Amniotic epithelial cell (primary cell): ENCODE results near the gene PSMB4.
"Not testable (repeated sequence)": the region's sequence is repeated elsewhere in the genome, so short reads cannot be mapped to it uniquely, and the experiment has no call there.

Experiments used
- DNase-seq: peaks from one replicate; pipeline ENCODE4 v3.0.0-alpha.2; 2010; ENCODE audit warnings: low read depth

The PSMB4 gene

DNA sequence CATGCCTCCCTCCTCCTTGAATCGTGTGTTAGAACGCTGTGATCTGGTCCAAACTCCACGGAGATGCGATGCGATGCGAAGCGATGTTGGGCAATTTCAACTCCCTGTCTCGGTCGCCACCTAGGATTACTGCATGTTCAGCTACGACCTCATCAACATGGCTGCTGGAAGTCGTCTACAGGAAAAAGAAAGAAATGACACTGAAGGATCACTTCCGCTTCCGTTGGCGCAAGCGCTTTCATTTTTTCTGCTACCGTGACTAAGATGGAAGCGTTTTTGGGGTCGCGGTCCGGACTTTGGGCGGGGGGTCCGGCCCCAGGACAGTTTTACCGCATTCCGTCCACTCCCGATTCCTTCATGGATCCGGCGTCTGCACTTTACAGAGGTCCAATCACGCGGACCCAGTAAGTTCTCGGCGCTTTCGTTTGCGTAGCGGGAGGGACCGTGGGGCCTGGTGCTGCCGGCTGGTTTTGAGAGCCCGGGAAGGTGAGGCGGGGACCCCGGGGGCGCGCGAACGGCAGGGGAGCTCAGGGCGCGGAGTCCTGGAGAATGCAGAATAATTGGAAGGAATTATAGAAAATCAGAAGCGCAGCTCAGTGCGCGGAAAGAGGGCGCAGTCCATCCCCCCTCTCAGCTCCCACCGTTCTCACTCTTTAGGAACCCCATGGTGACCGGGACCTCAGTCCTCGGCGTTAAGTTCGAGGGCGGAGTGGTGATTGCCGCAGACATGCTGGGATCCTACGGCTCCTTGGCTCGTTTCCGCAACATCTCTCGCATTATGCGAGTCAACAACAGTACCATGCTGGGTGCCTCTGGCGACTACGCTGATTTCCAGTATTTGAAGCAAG is at the start of gene PSMB4:
PSMB4 (plus strand) TSS at position 250 of the 848 bp plus-strand sequence; CDS start at position 265, 15 bp downstream.
- DNase-seq, result peak; percentile 95

GRCh38 chr1:151350323-151350722 is 49.0 kb upstream of the PSMB4 start:
- not testable (repeated sequence) for DNase-seq

DNA sequence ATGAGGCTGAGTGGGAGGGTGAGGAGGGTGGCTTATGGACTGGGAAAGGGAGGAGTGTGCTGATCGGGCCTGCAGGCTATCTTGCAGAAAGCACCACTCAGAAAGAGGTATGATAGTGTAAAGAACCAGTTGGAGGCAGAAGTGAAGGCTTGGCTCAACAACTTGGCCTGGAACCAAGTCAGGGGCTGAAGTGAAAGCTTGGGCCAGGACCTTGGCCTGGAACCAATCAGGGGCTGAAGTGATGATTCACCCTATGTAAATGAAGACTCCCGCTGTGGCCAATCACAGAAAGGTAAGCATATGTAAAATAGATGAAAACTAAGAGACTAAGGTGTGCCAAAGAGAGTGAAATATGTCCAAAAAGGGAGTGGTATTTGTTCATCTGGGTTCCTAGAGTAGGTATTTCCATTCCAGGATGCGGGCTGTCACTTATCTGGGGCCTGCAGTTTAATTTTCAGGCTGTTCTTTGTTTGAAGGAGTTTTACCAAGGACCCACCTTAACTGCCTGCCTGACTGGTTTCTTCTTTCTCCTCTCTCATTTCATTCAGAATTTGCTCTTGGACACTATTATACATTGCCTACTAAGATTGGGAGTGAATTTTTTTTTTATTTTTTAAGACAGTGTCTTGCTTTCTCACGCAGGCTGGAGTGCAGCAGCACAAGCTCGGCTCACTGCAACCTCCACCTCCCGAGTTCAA is 47.2 kb upstream of the PSMB4 start:
- peak; percentile 55 for DNase-seq

- DNase-seq, result peak; percentile 48
These were observed 42.7 kb upstream of the PSMB4 start for GRCh38 chr1:151356696-151357095.

DNA sequence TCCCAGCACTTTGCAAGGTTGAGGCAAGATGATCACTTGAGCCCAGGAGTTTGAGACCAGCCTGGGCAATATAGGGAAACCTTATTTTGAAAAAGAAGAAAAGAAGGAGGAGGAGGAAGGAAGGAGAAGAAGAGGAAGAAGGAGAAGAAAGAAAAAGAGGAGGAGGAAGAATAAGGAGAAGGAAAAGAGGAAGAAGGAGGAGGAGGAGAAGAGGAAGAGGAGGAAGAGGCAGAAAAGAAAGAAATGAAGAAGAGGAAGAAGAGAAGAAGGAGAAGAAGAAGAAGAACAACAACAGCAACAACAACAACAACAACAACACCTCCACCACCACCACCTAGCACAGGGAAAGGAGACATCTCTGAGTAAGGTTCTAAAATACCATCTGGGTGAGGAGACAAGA is 37.5 kb upstream of the PSMB4 start:
- DNase-seq, result no peak

DNA sequence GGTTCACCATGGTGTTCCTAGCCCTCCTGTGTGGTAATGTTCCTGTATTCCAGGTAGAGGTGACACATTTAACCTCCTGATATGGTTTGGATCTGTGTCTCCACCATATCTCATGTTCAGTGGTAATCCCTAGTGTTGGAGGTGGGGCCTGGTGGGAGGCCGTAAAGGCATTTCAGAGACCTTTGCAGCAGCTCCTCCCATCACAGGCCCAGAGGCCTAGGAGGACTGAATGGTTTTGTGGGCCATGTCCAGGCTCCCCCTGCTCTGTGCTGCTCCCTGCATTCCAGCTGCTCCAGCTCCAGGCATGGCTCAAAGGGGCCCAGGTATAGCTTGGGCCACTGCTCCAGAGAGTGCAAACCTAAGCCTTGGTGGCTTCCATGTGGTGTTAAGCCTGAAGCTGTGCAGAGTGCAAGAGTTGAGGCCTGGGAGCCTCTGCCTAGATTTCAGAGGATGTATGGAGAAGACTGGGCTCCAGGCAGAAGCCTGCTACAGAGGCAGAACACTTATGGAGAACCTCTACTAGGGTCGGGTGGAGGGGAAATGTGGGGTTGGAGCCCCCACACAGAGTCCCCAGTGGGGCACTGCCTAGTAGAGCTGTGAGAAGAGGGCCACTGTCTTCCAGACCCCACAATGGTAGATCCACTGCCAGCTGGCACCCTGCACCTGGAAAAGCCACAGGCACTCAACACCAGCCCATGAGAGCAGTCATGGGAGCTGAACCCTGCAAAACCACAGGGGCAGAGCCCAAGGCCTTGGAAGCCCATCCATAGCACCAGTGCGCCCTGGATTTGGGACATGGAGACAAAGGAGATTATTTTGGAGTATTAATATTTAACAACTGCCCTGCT is 36.8 kb upstream of the PSMB4 start:
- DNase-seq, result no peak

- DNase-seq, result no peak
These were observed 34.4 kb upstream of the PSMB4 start for GRCh38 chr1:151364996-151365395.

DNA sequence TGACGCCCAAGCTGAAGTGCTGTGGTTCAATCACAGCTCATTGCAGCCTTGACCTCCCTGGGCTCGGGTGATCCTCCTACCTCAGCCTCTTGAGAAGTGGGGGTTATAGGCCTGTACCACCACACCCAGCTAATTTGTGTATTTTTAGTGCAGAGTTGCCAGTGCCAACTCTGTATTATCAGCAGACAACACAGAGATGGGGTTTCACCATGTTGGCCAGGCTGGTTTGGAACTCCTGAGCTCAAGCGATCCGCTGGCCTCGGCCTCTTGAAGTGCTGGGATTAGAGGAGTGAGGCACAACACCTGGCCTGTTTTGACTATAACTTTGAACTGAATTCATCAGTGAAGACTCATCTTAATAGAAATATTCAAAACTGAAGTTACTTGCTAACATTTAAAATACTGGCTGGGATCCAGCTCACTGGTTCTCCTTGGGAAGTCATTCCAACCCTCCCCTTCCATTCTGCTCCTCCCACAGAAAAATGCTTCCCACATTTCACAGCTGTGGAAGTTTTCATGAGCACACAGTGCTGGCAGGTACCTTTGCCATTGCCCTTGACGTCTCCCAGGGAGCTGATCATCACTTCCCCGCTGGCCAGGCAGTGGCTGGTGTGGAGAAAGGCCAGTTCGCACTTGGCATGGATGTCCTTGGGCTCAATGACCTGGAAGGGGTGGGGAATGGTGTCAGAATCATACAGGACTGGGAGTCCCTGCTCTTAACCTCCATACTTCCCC is 31.5 kb upstream of the PSMB4 start:
- DNase-seq, result peak; percentile 53

DNA sequence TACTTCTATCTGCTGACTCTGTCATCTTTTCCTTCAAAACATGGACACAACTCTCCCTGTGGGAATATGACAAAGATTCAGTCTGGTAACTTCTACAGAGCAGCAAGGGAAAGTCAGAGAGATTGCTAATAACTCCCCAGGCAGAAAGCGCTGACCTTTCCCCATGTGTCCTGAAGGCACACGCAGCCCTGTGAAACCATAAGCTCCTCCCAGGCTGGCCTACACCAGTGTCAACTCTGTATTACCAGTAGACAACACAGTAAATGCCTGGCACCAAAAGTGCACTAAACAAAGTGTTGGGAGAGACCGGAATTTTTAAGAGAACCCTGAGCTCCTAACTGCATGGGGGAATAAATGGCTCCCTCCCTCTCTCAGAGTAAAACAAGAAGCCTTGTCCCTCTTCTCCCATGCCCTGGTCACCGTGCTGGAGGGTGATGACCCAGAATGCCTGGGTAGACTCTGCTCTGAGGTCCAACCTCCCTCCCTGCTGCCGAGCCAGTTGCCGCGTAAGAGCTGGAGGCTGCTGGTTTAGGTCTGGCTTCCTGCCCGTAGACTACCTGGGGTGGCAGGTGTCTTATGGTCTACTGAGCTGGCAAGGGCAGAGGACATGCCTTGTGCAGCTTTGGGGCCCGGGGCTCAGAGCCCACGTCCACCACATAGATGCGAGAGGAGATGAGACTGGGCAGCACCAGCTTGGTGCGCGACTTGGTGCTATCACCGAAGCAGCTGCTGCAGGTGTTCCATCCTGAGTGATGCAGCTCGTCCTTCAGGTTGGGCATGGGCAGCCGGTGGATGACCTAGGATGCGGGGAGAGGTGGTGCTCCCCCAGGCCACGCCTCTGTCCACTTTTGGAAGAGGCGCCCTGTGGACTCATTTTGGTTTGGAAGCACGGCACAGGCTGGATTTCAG is 30.7 kb upstream of the PSMB4 start:
- DNase-seq, result no peak

DNA sequence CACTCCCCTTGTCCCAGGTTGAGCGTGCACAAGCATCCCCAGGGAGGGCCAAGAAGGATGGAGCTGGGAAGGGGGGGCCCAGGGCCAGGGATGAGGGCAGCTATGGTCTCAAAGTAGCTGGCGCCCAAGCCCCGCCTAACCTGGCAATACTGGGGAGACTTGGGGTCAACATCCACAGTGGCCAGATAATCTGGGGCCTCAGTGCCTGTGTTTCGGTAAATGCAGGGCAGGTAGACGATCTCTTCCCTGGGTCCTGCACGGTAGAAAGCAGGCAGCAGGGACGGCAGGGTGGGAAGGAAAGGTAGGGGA is 30.1 kb upstream of the PSMB4 start:
- no peak for DNase-seq

- no peak for DNase-seq
These were observed 29.7 kb upstream of the PSMB4 start for GRCh38 chr1:151369621-151370048.

DNA sequence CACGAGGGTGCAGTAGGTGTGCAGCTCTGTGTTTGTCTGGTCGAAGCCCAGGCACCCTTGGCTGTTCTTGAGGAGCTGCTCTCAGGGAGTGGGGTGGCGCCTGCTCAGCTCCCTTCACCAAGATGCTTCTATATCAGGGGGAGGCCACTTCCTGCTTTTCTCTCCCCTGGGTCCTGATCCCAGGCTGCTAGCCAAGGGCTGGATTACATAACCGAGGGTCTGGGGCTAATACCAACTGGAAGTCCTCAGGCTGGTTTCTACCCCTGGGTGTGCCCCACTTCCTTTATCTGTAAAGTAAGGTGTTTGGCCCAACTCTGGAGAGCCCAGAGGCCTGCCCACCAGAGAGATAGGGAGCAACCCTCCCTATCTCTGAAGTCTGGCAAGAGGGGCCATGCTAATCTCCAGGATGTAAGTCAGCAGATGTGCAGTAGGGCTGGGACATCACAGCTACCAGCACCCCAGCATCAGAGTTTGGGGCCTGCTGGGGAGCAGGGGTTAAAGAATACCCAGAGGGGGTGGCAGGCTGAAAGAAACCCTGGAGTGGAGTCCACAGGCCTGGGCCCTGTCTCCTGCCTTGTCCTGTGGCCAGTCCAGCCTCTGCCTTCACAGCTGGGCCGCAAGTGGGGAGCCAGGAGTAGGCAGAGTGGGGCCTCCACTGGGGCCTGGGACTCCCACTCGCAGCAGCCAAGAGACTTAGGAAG is 29.0 kb upstream of the PSMB4 start:
- peak; percentile 34 for DNase-seq

GRCh38 chr1:151371370-151372057 is 27.9 kb upstream of the PSMB4 start:
- DNase-seq, result peak; percentile 67

DNA sequence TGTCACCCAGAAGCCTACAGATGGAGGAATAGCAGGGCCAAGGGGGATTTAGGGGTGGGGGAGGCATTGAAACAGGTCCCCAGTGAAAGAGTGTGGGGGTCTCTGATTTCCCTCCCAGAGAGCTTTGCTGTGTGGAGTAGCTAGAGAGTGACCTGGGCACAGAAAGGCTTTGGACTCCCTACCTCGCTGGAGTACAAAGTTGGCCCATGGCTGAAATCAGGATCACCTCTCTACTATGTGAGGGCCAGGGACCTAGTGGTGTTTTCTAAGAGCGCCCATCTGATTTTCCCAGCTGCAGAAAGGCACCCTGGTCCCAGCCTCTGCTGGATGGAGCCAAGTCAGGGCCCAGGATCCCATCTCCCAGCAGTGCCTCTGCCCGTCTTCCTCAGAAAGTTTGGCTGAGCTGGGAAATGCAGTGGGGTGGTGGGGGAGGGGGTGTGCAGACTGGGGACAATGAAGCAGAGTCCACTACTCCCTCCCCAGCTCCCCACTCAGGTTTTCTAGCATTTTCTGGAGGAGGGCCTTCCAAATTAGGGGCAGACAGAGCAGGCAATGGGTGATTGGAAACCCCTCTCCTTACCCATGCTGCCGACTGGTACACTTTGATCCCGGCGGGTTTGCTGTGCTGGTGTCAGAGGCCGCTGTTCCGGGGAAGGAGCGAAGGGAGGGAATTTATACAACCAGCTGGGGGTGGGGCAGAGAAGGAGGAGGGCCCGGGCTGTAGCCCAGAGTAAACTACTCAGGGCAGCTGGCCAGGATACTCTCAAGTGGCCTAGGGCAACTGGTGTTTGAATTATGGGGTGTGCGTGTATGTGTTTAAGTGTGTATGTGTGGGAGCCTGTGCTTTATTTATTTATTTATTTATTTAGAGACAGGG is 27.1 kb upstream of the PSMB4 start, which contains the start of gene SELENBP1:
SELENBP1 (minus strand) TSS at position 648 of the 877 bp plus-strand sequence; CDS start at position 584, 64 bp downstream.
- DNase-seq, result peak; percentile 72

DNA sequence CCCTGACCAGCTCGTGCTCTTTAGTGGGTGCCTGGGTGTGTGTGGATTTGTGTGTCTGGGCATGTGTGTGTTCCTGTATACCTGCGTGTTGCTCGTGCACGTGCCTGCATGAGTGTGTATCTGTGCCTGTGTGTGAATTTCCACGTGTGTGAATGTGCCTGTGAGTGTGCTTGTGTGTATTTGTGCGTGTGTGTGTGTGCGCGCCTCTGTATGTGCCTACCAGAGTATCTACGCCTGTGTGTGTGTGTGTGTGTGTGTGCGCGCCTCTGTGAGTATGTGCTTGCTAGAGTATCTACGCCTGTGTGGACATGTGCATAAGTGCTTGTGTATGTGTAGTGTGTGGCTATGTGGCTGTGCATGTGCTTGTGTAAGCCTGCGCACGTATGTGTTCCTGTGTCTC is 26.2 kb upstream of the PSMB4 start:
- DNase-seq, result no peak

DNA sequence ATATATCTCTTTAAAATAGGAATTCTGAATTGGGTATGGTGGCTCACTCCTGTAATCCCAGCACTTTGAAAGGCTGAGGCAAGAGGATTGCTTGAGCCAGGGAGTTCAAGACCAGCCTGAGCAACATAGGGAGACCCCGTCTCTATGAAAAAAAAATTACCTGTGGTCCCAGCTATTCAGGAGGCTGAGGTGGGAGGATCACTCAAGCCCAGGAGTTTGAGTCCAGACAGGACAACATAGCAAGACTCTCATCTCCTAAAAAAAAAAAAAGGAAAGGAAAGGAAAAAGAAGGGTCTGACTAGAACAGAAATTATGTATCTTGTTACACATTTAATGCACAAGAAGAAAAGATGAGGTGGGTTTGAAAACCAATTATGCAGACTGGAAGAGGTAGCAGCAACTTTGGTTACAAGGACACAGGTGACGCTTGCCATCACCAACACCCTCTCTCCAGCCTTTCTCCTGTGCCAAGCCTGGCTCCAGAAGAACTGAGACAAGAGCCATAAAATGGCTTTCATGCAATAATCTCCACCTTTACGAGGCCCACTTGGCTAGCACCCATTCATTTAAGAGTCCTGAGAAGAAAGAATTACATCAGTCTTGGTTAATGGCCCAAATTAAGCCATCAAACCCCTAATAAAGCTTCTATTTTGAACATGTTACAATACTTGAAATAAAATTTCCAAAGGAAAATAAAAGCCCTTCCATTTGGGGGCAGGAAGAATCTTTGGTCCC is 22.1 kb upstream of the PSMB4 start:
- no peak for DNase-seq

- no peak for DNase-seq
These were observed 14.8 kb upstream of the PSMB4 start for GRCh38 chr1:151384584-151384983.

DNA sequence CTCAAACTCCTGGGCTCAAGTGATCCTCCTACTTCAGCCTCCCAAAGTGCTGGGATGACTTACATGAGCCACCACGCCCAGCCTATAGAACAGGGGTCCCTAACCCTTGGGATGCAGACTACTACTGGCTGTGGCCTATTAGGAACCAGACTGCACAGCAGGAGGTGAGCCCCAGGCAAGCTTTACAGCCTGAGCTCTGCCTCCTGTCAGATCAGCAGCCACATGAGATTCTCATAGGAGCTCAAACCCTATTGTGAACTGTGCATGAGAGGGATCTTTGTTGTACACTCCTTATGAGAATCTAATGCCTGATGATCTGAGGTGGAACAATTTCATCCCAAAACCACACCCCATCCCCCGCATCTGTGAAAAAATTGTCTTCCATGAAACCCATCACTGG is 13.4 kb upstream of the PSMB4 start:
- no peak for DNase-seq
